ENCODE data around the gene STK32B. TPM values are rescaled to one million over a fixed set of nuclear protein-coding genes. Genes with fewer than 3 reads are reported as not detected.

The STK32B gene
- total and polyA plus RNA-seq, 2 donors (not counting 3 experiments of a cell fraction or from before 2014, with no cell fraction given) = 5.6 to 7.8 TPM

DNA sequence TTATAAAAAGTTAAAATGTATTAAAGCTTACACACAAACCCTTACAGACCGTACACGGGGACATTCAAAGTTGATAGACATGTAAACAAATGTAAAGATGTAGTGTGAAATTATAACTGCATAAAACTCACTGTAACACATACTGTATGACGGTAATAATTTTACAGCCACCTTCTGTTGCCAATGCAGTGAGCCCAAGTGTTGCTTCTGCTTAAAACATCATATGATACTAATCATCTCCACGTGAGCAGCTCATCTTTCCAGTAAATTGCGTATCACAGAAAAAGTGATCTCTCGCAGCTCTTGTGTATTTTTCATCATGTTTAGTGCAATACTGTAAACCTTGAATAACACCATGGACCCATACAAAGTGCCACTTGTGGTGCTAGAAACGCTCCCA is 233.2 kb downstream of the STK32B start:
- CTCF ChIA-PET = no interaction called here

More for the DNA sequence above, 233.2 kb downstream of the STK32B start:
- no TSS peak for BruUV-seq (replicated peaks)
- Histone ChIP-seq H3K4me3 (replicated peaks in 1 of 3; ENCODE audit: insufficient read depth in 1 of 3, low read depth in 1 of 3, low read length in 3 of 3) (no peak overlapping the region), H3K4me2 (ENCODE audit: insufficient read depth, low read length) (no peak overlapping the region), H3K27ac (ENCODE audit: insufficient read depth, low read depth, low read length) (no peak overlapping the region), H3K36me3 (ENCODE audit: control insufficient read depth in 2 of 2, extremely low read depth in 1 of 2, insufficient read depth in 2 of 2, low read length in 2 of 2) (no peaks in the 10 kb centered on the region), H3K9me3 (replicated peaks; ENCODE audit: control insufficient read depth, insufficient read depth, low read length) (peaks cover 2% of the 10 kb centered on the region), H4K20me1 (replicated peaks; ENCODE audit: control insufficient read depth, extremely low read depth, insufficient read depth, low read length) (no peaks in the 10 kb centered on the region), H2AFZ (ENCODE audit: low read depth, low read length) (no peak overlapping the region), H3K9ac (replicated peaks; ENCODE audit: extremely low read depth, insufficient read depth, low read length) (no peak overlapping the region), H3K79me2 (ENCODE audit: control insufficient read depth, insufficient read depth, low read length) (no peaks in the 10 kb centered on the region), H3K27me3 (ENCODE audit: control insufficient read depth in 2 of 2, insufficient read depth in 2 of 2, low read length in 2 of 2) (no peaks in the 10 kb centered on the region), H3K9me1 (replicated peaks; ENCODE audit: control insufficient read depth, extremely low read depth, insufficient read depth, low read length) (no peaks in the 10 kb centered on the region), H3K4me1 (ENCODE audit: control insufficient read depth, extremely low read depth, insufficient read depth, low read length) (no peaks in the 10 kb centered on the region)
- FAIRE-seq = no peak
- intact Hi-C loops (cut with micrococcal nuclease) (no loop called here), dilution Hi-C loops (cut with MboI; ENCODE audit: extremely low pct_ligation_motif_present, low sequenced_read_pairs) (no loop called here)
- POLR2A ChIA-PET = no interaction called here
- DNase-seq (ENCODE audit: low read depth, low spot score) = no peak
- TF ChIP-seq GATA2 (IDR thresholded peaks at IDR 0.05; ENCODE audit: insufficient read depth, insufficient read length, low read depth, low read length) (no peak), JUN (IDR thresholded peaks at IDR 0.05; ENCODE audit: borderline replicate concordance, insufficient read depth, insufficient read length, low read depth) (no peak), FOS (IDR thresholded peaks at IDR 0.05; ENCODE audit: borderline replicate concordance, insufficient read depth, low read length) (no peak), POLR2AphosphoS5 (IDR thresholded peaks at IDR 0.05; ENCODE audit: insufficient read depth, low read depth, low read length) (no peak), MYC (IDR thresholded peaks at IDR 0.05; ENCODE audit: low read depth, low read length) (no peak), EZH2 (IDR thresholded peaks at IDR 0.05; ENCODE audit: borderline replicate concordance, low read depth, low read length, severe bottlenecking) (no peak), POLR2A (IDR thresholded peaks at IDR 0.05; ENCODE audit: low read depth, low read length) (no peak)
- TF ChIP-seq, protein P1, sequence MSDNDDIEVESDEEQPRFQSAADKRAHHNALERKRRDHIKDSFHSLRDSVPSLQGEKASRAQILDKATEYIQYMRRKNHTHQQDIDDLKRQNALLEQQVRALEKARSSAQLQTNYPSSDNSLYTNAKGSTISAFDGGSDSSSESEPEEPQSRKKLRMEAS (IDR thresholded peaks at IDR 0.05; ENCODE audit: insufficient read depth, insufficient read length) = no peak
- TF ChIP-seq, protein P2, sequence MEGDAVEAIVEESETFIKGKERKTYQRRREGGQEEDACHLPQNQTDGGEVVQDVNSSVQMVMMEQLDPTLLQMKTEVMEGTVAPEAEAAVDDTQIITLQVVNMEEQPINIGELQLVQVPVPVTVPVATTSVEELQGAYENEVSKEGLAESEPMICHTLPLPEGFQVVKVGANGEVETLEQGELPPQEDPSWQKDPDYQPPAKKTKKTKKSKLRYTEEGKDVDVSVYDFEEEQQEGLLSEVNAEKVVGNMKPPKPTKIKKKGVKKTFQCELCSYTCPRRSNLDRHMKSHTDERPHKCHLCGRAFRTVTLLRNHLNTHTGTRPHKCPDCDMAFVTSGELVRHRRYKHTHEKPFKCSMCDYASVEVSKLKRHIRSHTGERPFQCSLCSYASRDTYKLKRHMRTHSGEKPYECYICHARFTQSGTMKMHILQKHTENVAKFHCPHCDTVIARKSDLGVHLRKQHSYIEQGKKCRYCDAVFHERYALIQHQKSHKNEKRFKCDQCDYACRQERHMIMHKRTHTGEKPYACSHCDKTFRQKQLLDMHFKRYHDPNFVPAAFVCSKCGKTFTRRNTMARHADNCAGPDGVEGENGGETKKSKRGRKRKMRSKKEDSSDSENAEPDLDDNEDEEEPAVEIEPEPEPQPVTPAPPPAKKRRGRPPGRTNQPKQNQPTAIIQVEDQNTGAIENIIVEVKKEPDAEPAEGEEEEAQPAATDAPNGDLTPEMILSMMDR (IDR thresholded peaks at IDR 0.05; ENCODE audit: extremely low read depth in 1 of 2, insufficient read depth in 1 of 2, low read depth in 1 of 2, low read length in 2 of 2) = no peak

All from endothelial cell of umbilical vein (primary cell).